ENCODE data around the gene MT1G.
A peak's percentile ranks its signal among the peaks of the same experiment; 100 is the strongest.
"Not testable (repeated sequence)": the region's sequence is repeated elsewhere in the genome, so short reads cannot be mapped to it uniquely, and the experiment has no call there.

MT1G gene

GRCh38 chr16:56684256-56684925, 16.5 kb upstream of the MT1G start:
- no peak for DNase-seq

- DNase-seq, result no peak
These were observed 15.7 kb upstream of the MT1G start for GRCh38 chr16:56683424-56684172.

GRCh38 chr16:56682703-56683397, 15.0 kb upstream of the MT1G start:
- no peak for DNase-seq

- peak; percentile 89 to 92 for DNase-seq
These were observed 14.3 kb upstream of the MT1G start, which contains the start of gene MT1X for GRCh38 chr16:56681939-56682702. MT1X (plus strand) TSS chr16:56682470; CDS start chr16:56682541, 71 bp downstream.

- DNase-seq, result no peak
These were observed 12.0 kb upstream of the MT1G start for GRCh38 chr16:56679818-56680217.

GRCh38 chr16:56679078-56679730, 11.3 kb upstream of the MT1G start:
- no peak for DNase-seq

- no peak for DNase-seq
These were observed 9.6 kb upstream of the MT1G start for GRCh38 chr16:56677474-56677873.

- DNase-seq, result no peak
These were observed 7.9 kb upstream of the MT1G start for GRCh38 chr16:56675685-56676210.

- not testable (repeated sequence) for DNase-seq
These were observed 6.7 kb upstream of the MT1G start for GRCh38 chr16:56674570-56674969.

GRCh38 chr16:56673921-56674320, 6.1 kb upstream of the MT1G start:
- DNase-seq, result peak; percentile 49 to 56

- no peak for DNase-seq
These were observed 5.1 kb upstream of the MT1G start for GRCh38 chr16:56672761-56673536.

- not testable (repeated sequence) for DNase-seq
These were observed 4.3 kb upstream of the MT1G start for GRCh38 chr16:56672171-56672570.

- not testable (repeated sequence) for DNase-seq
These were observed 3.8 kb upstream of the MT1G start for GRCh38 chr16:56671691-56672090.

- no peak for DNase-seq
These were observed 2.7 kb upstream of the MT1G start for GRCh38 chr16:56670620-56670934.

- no peak for DNase-seq
These were observed 2.2 kb upstream of the MT1G start for GRCh38 chr16:56669840-56670619.

GRCh38 chr16:56669005-56669839, 1.4 kb upstream of the MT1G start, which contains the start of gene MT1H:
MT1H (plus strand) TSS chr16:56669814; CDS start chr16:56669885, 71 bp downstream.
- no peak for DNase-seq

GRCh38 chr16:56665286-56666261, 2.3 kb downstream of the MT1G start:
- not testable (repeated sequence) for DNase-seq

- DNase-seq, result no peak
These were observed 3.4 kb downstream of the MT1G start for GRCh38 chr16:56664506-56664905.
